SU-DHL-6 (cell line): ENCODE results near the gene ATP8A1.

Experiments used
- H2AFZ ChIP-seq: fragments of 200-600 bp; sonication (generic); 2 replicates; pipeline ENCODE4 v1.6.1; 2014; ENCODE audit warnings: low read depth, mild to moderate bottlenecking, moderate library complexity, mixed read lengths, antibody characterized with exemption, low read length; ENCODE audit not compliant: severe bottlenecking
- H3F3A ChIP-seq: fragments of 200-600 bp; shearing (Covaris generic); 2 replicates; pipeline ENCODE4 v1.6.0; 2016; ENCODE audit warnings: antibody characterized with exemption, mild to moderate bottlenecking; ENCODE audit not compliant: insufficient read depth
- H3K27ac ChIP-seq: fragments of 200-600 bp; sonication (generic); 2 replicates; pipeline ENCODE4 v1.5.1; 2016; ENCODE audit warnings: low read depth, mild to moderate bottlenecking, low read length, moderate library complexity, mixed read lengths
- H3K27me3 ChIP-seq: fragments of 200-600 bp; sonication (generic), shearing (Covaris generic); 2 replicates; pipeline ENCODE4 v1.6.0; 2014; ENCODE audit warnings: mild to moderate bottlenecking, low read length
- H3K36me3 ChIP-seq: fragments of 200-600 bp; sonication (generic); 2 replicates; pipeline ENCODE4 v1.6.1; 2014; ENCODE audit warnings: mild to moderate bottlenecking, low read length, mixed read lengths
- H3K4me2 ChIP-seq: fragments of 300-600, 200-600 bp; shearing (Covaris generic), sonication (generic); 2 replicates; pipeline ENCODE4 v1.6.0; 2014; ENCODE audit warnings: low read length, low read depth, mild to moderate bottlenecking; ENCODE audit not compliant: poor library complexity, severe bottlenecking
- H3K4me3 ChIP-seq: fragments of 200-600 bp; sonication (generic); 2 replicates; pipeline ENCODE4 v1.5.1; 2014; ENCODE audit warnings: antibody characterized with exemption, low read length, mild to moderate bottlenecking, mixed read lengths; ENCODE audit not compliant: insufficient read depth, poor library complexity, severe bottlenecking
- H3K79me2 ChIP-seq: fragments of 200-600 bp; sonication (generic); 2 replicates; pipeline ENCODE4 v1.6.1; 2014; ENCODE audit warnings: mild to moderate bottlenecking, low read length, moderate library complexity; ENCODE audit not compliant: insufficient read depth
- H3K9ac ChIP-seq: fragments of 200-600 bp; sonication (generic); 2 replicates; pipeline ENCODE4 v1.7.0; 2014; ENCODE audit warnings: mild to moderate bottlenecking, low read length
- H3K9me2 ChIP-seq: fragments of 200-600 bp; sonication (generic); replicated peaks from 2 replicates; pipeline ENCODE4 v1.6.1; 2014; ENCODE audit warnings: low read length; ENCODE audit not compliant: insufficient read depth
- H3K9me3 ChIP-seq: fragments of 200-600 bp; sonication (generic); 2 replicates; pipeline ENCODE4 v1.6.1; 2014; ENCODE audit warnings: low read length, mixed read lengths; ENCODE audit not compliant: insufficient read depth
- H4K20me1 ChIP-seq: fragments of 200-600 bp; sonication (generic); 2 replicates; pipeline ENCODE4 v1.6.1; 2014; ENCODE audit warnings: low read depth, mild to moderate bottlenecking, antibody characterized with exemption, low read length, moderate library complexity, mixed read lengths
- CTCF ChIP-seq: fragments of 200-600 bp; sonication (generic); IDR thresholded peaks from one replicate; pipeline ENCODE4 v1.5.1; 2017; ENCODE audit warnings: antibody characterized with exemption, mild to moderate bottlenecking, low read length, moderate library complexity; ENCODE audit not compliant: insufficient read depth, poor library complexity, severe bottlenecking
- EZH2phosphoT487 ChIP-seq: fragments of 200-600 bp; sonication (generic), shearing (Covaris generic); conservative IDR thresholded peaks from 2 replicates; pipeline ENCODE4 v1.6.1; 2018; ENCODE audit warnings: mild to moderate bottlenecking, antibody characterized with exemption, low read length, moderate library complexity, mixed read lengths

Gene ATP8A1

GRCh38 chr4:42410446-42410845 is 246.5 kb downstream of the ATP8A1 start:
- no peaks in the 10 kb centered on the region for H3F3A ChIP-seq
- H3K4me2 ChIP-seq = no peak overlapping the region
- no peak overlapping the region for H3K27ac ChIP-seq
- H3K9ac ChIP-seq = no peak overlapping the region
- H3K9me3 ChIP-seq = no peaks in the 10 kb centered on the region
- no peaks in the 10 kb centered on the region for H3K27me3 ChIP-seq
- H3K4me3 ChIP-seq = no peak overlapping the region
- TF ChIP-seq CTCF (no peak), EZH2phosphoT487 (no peak)
- H2AFZ ChIP-seq = no peak overlapping the region
- H3K9me2 ChIP-seq = no peaks in the 10 kb centered on the region
- H4K20me1 ChIP-seq = no peaks in the 10 kb centered on the region
- H3K36me3 ChIP-seq = 0 out of 2 replicates have a peak, but pooled peaks cover under 1% of the 10 kb centered on the region
- H3K79me2 ChIP-seq = no peaks in the 10 kb centered on the region

DNA sequence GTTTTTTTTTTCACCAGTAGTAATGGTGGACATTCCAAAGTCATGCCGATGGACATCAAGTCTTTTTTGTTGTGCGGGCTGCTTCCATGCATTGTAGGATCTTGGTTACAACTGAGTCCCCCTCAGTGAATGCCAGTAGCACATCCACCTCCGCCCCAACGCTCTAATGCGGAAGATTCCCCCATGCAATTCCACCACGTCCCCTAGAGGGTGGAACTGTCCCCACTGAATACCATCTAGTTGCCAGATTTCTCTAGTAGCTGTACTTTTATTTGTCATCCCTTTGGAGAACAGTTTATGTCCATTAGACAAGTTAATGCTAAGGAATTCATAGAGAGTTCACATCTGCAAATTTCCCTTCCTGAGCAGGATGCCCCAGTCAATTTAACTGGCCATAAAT is 252.9 kb downstream of the ATP8A1 start:
- H3K36me3 ChIP-seq = no peaks in the 10 kb centered on the region

GRCh38 chr4:42401171-42401570 is 255.7 kb downstream of the ATP8A1 start:
- Histone ChIP-seq H3K4me2 (no peak overlapping the region), H3K27me3 (0 out of 2 replicates have a peak, but pooled peaks cover 3% of the 10 kb centered on the region), H3K4me3 (no peak overlapping the region), H3K9ac (no peak overlapping the region), H3K36me3 (no peaks in the 10 kb centered on the region), H3K27ac (no peak overlapping the region), H3K9me3 (no peaks in the 10 kb centered on the region), H4K20me1 (no peaks in the 10 kb centered on the region), H3F3A (no peaks in the 10 kb centered on the region), H3K79me2 (no peaks in the 10 kb centered on the region), H3K9me2 (no peaks in the 10 kb centered on the region), H2AFZ (no peak overlapping the region)
- TF ChIP-seq EZH2phosphoT487 (no peak), CTCF (no peak)

More for the DNA sequence above, 252.9 kb downstream of the ATP8A1 start:
- H3K4me2 ChIP-seq = no peak overlapping the region
- no peaks in the 10 kb centered on the region for H3K9me3 ChIP-seq
- H3K9me2 ChIP-seq = no peaks in the 10 kb centered on the region
- no peak for TF ChIP-seq EZH2phosphoT487
- TF ChIP-seq CTCF = no peak
- no peak overlapping the region for H3K4me3 ChIP-seq
- no peaks in the 10 kb centered on the region for H3K27me3 ChIP-seq
- no peak overlapping the region for H3K27ac ChIP-seq
- H4K20me1 ChIP-seq = no peaks in the 10 kb centered on the region
- no peak overlapping the region for H3K9ac ChIP-seq
- no peaks in the 10 kb centered on the region for H3K79me2 ChIP-seq
- no peak overlapping the region for H2AFZ ChIP-seq
- H3F3A ChIP-seq = no peaks in the 10 kb centered on the region
